H1 (cell line): ENCODE data around the gene HLA-F. TPM values are rescaled to one million over a fixed set of nuclear protein-coding genes. Genes with fewer than 3 reads are reported as not detected.

Experiments
- CTCF ChIA-PET: fragments of 300-600 bp; sonication (Branson Sonifier 250); formaldehyde crosslinking; loops from one replicate; lab custom pipeline; 2021; ENCODE audit not compliant: partially characterized antibody; lab: Charles Lee
- POLR2A ChIA-PET: fragments of 300-600 bp; sonication (Branson Sonifier 250); formaldehyde crosslinking; loops from one replicate; lab custom pipeline; 2021; ENCODE audit warnings: inconsistent platforms; ENCODE audit not compliant: partially characterized antibody; lab: Charles Lee
- DNase-seq, 2 experiments: peaks; one replicate each; pipeline versions ENCODE4 v3.0.0 to v3.0.0-alpha.2; 2010 to 2022; ENCODE audit warnings: low spot score in 2 of 2, low read depth in 1 of 2, mixed read lengths in 1 of 2
- FAIRE-seq: peaks from 2 replicates; lab custom pipeline; 2011; peaks lifted over from hg19 to GRCh38; lab: Jason Lieb, UNC
- H2AFZ ChIP-seq: 2 replicates; pipeline ENCODE4 v1.8.1; 2012; ENCODE audit warnings: low read length, inconsistent platforms
- H2AK5ac ChIP-seq: 2 replicates; pipeline ENCODE4 v1.6.1; 2013; ENCODE audit warnings: low read depth, low read length
- H2BK120ac ChIP-seq: replicated peaks from 2 replicates; pipeline ENCODE3; 2013; ENCODE audit warnings: low read depth, low read length, inconsistent platforms
- H2BK12ac ChIP-seq: 2 replicates; pipeline ENCODE4 v1.6.1; 2013; ENCODE audit warnings: low read depth, low read length
- H2BK15ac ChIP-seq: 2 replicates; pipeline ENCODE4 v1.6.1; 2013; ENCODE audit warnings: low read length
- H2BK20ac ChIP-seq: 2 replicates; pipeline ENCODE4 v1.6.1; 2013; ENCODE audit warnings: low read length
- H2BK5ac ChIP-seq: 2 replicates; pipeline ENCODE4 v1.6.1; 2013; ENCODE audit warnings: low read depth, low read length
- H3K14ac ChIP-seq: 2 replicates; pipeline ENCODE4 v1.6.1; 2013; ENCODE audit warnings: inconsistent platforms; ENCODE audit not compliant: insufficient read length
- H3K18ac ChIP-seq: 2 replicates; pipeline ENCODE4 v1.6.1; 2013; ENCODE audit warnings: low read length; ENCODE audit errors: extremely low read depth
- H3K23ac ChIP-seq: 2 replicates; pipeline ENCODE4 v1.6.1; 2013; ENCODE audit warnings: inconsistent platforms; ENCODE audit not compliant: insufficient read length
- H3K23me2 ChIP-seq: 2 replicates; pipeline ENCODE4 v1.6.1; 2013; ENCODE audit warnings: low read depth, low read length
- H3K27ac ChIP-seq: 2 replicates; pipeline ENCODE4 v1.6.1; 2011; ENCODE audit warnings: low read depth, low read length, inconsistent platforms
- H3K27me3 ChIP-seq, 4 experiments: replicated peaks in 1 of 4; 1 replicate in 1 of 4; 2 replicates in 3 of 4; pipeline versions ENCODE4 v1.6.1 to v1.8.1; 2011 to 2013; ENCODE audit warnings: low read length in 3 of 4, mild to moderate bottlenecking in 3 of 4, inconsistent platforms in 2 of 4, mixed read lengths in 2 of 4, moderate library complexity in 1 of 4; ENCODE audit not compliant: control insufficient read depth in 3 of 4, insufficient read depth in 3 of 4; ENCODE audit errors: extremely low read depth in 1 of 4
- H3K36me3 ChIP-seq, 4 experiments: 2 replicates each; pipeline versions ENCODE4 v1.6.1 to v1.8.1; 2011 to 2013; ENCODE audit warnings: mild to moderate bottlenecking in 4 of 4, low read length in 3 of 4, moderate library complexity in 2 of 4, control low read depth in 1 of 4, inconsistent platforms in 1 of 4; ENCODE audit not compliant: insufficient read depth in 4 of 4, control insufficient read depth in 2 of 4
- H3K4ac ChIP-seq: replicated peaks from 2 replicates; pipeline ENCODE3; 2013; ENCODE audit warnings: low read length, low read depth, mixed read lengths, inconsistent platforms; ENCODE audit not compliant: insufficient read length
- H3K4me1 ChIP-seq, 4 experiments: replicated peaks in 1 of 4; 1 replicate in 1 of 4; 2 replicates in 3 of 4; pipeline versions ENCODE4 v1.6.1 to v1.8.1; 2011 to 2013; ENCODE audit warnings: low read length in 3 of 4, inconsistent platforms in 2 of 4, mixed read lengths in 1 of 4; ENCODE audit not compliant: insufficient read depth in 4 of 4, control insufficient read depth in 3 of 4
- H3K4me2 ChIP-seq, 2 experiments: 2 replicates each; pipeline versions ENCODE4 v1.6.1 to v1.8.1; 2011 to 2013; ENCODE audit warnings: low read depth in 2 of 2, low read length in 2 of 2, control low read depth in 1 of 2, inconsistent platforms in 1 of 2, mild to moderate bottlenecking in 1 of 2; ENCODE audit not compliant: insufficient read depth in 1 of 2
- H3K4me3 ChIP-seq, 4 experiments: fragments of 200-600, 300-600 bp in 1 of 4; sonication (generic), shearing (Covaris generic), sonication (Bioruptor Twin) in 1 of 4; 2 replicates each; pipeline versions ENCODE4 v1.5.1 to v1.8.1; 2011 to 2016; ENCODE audit warnings: low read length in 4 of 4, low read depth in 3 of 4, control low read depth in 2 of 4, inconsistent platforms in 2 of 4, mild to moderate bottlenecking in 2 of 4, mixed read lengths in 1 of 4, moderate library complexity in 1 of 4; ENCODE audit not compliant: insufficient read depth in 2 of 4; ENCODE audit errors: extremely low read depth in 1 of 4
- H3K56ac ChIP-seq: replicated peaks from 2 replicates; pipeline ENCODE3; 2013; ENCODE audit warnings: low read depth, mild to moderate bottlenecking, mixed read lengths, low read length, inconsistent platforms; ENCODE audit not compliant: insufficient read length
- H3K79me1 ChIP-seq: 2 replicates; pipeline ENCODE4 v1.6.1; 2013; ENCODE audit warnings: low read depth, low read length, control low read depth
- H3K79me2 ChIP-seq, 2 experiments: 2 replicates each; pipeline versions ENCODE4 v1.6.1 to v1.8.1; 2012 to 2013; ENCODE audit warnings: low read length in 2 of 2, mild to moderate bottlenecking in 2 of 2, inconsistent platforms in 1 of 2; ENCODE audit not compliant: insufficient read depth in 2 of 2, control insufficient read depth in 1 of 2
- H3K9ac ChIP-seq, 4 experiments: replicated peaks in 1 of 4; 1 replicate in 1 of 4; 2 replicates in 3 of 4; pipeline versions ENCODE4 v1.6.1 to v1.8.1; 2011 to 2013; ENCODE audit warnings: low read depth in 3 of 4, low read length in 3 of 4, control low read depth in 2 of 4, mild to moderate bottlenecking in 2 of 4, moderate library complexity in 2 of 4, inconsistent platforms in 1 of 4; ENCODE audit errors: extremely low read depth in 1 of 4
- H3K9me3 ChIP-seq, 2 experiments: 2 replicates each; pipeline versions ENCODE4 v1.6.1 to v1.8.1; 2012 to 2013; ENCODE audit warnings: mild to moderate bottlenecking in 2 of 2, moderate library complexity in 2 of 2, control low read depth in 1 of 2, inconsistent platforms in 1 of 2, low read depth in 1 of 2, low read length in 1 of 2, mixed read lengths in 1 of 2; ENCODE audit not compliant: insufficient read depth in 2 of 2
- H4K20me1 ChIP-seq, 2 experiments: replicated peaks in 1 of 2; 2 replicates each; pipeline versions ENCODE3 to v1.8.1; 2011 to 2013; ENCODE audit warnings: inconsistent platforms in 2 of 2, low read length in 2 of 2, mild to moderate bottlenecking in 1 of 2; ENCODE audit not compliant: insufficient read depth in 2 of 2, control insufficient read depth in 1 of 2
- H4K5ac ChIP-seq: 2 replicates; pipeline ENCODE4 v1.6.1; 2013; ENCODE audit warnings: low read length, low read depth, mixed read lengths, inconsistent platforms; ENCODE audit not compliant: insufficient read length
- H4K8ac ChIP-seq: 2 replicates; pipeline ENCODE4 v1.8.0; 2013; ENCODE audit warnings: mild to moderate bottlenecking, moderate library complexity, low read length, inconsistent platforms; ENCODE audit not compliant: insufficient read depth; ENCODE audit errors: extremely low read depth
- H4K91ac ChIP-seq: replicated peaks from 2 replicates; pipeline ENCODE3; 2013; ENCODE audit warnings: low read length, mixed read lengths, inconsistent platforms; ENCODE audit not compliant: insufficient read length
- CBX5 ChIP-seq: fragments of 300-800, 300-1000 bp; sonication (generic); IDR thresholded peaks from 2 replicates; pipeline ENCODE4 v1.7.1; 2016; ENCODE audit warnings: antibody characterized with exemption, low read length, low read depth
- CBX8 ChIP-seq: fragments of 300-800, 300-1000 bp; sonication (generic); IDR thresholded peaks from 2 replicates; pipeline ENCODE4 v1.7.1; 2016; ENCODE audit warnings: low read depth, low read length, borderline replicate concordance
- EP300 ChIP-seq, 2 experiments: IDR thresholded peaks; 1 replicate in 1 of 2; 2 replicates in 1 of 2; pipeline ENCODE4 v1.6.1; 2011 to 2012; ENCODE audit warnings: low read depth in 2 of 2, low read length in 2 of 2, mild to moderate bottlenecking in 2 of 2, borderline replicate concordance in 1 of 2, inconsistent platforms in 1 of 2, moderate library complexity in 1 of 2
- POLR2A ChIP-seq, 2 experiments: IDR thresholded peaks; 1 replicate in 1 of 2; 2 replicates in 1 of 2; pipeline ENCODE4 v1.6.1; 2011; ENCODE audit warnings: low read depth in 2 of 2, low read length in 2 of 2, mild to moderate bottlenecking in 2 of 2; ENCODE audit errors: control extremely low read depth in 1 of 2
- RBBP5 ChIP-seq: IDR thresholded peaks from 2 replicates; pipeline ENCODE4 v1.7.1; 2012; ENCODE audit warnings: low read depth, mild to moderate bottlenecking, inconsistent platforms, low read length, moderate library complexity, borderline replicate concordance
- ZNF274 ChIP-seq: IDR thresholded peaks from 2 replicates; pipeline ENCODE4 v1.7.0; 2012; ENCODE audit warnings: low read length, borderline replicate concordance; ENCODE audit errors: extremely low read depth
- WGBS, 2 experiments: shearing (Covaris generic) in 1 of 2; methylation state at CpG; one replicate each; pipeline versions ENCODE4 v1.1.6 to v1.1.7; 2013 to 2015; ENCODE audit warnings: low lambda C conversion rate in 2 of 2, mixed read lengths in 2 of 2, inconsistent platforms in 1 of 2, low coverage in 1 of 2, missing lambda C conversion rate in 1 of 2; ENCODE audit not compliant: insufficient replicate concordance in 2 of 2, insufficient coverage in 1 of 2, insufficient read length in 1 of 2; ENCODE audit errors: extremely low coverage in 1 of 2, missing lambda C conversion rate in 1 of 2; 5-methylcytosine and 5-hydroxymethylcytosine counted together
- polyA plus RNA-seq, 7 experiments: library from polyadenylated mRNA; depleted of rRNA in 3 of 7; stranded (reverse) in 5 of 7; unstranded in 2 of 7; fragments of >200 nt in 5 of 7; fragments of 200-250 nt in 2 of 7; gene quantifications; 1 replicate in 5 of 7; 2 replicates in 1 of 7; 4 replicates in 1 of 7; pipeline versions ENCODE4 v1.2.1 to v1.2.3, GENCODE V29; 2011 to 2013; ENCODE audit warnings: missing spikeins in 2 of 7, mixed read lengths in 2 of 7
- total RNA-seq: library from RNA; stranded (reverse); fragmentation: NEBNext Ultra II Directional; extraction: Animal tissue kit (Norgen Biotek cat#: 25700); gene quantifications from 2 replicates; pipeline ENCODE4 v1.2.1, GENCODE V29; 2021
- TF ChIP-seq, protein P1 (sequence below): IDR thresholded peaks from 2 replicates; pipeline ENCODE4 v1.6.1; 2012; ENCODE audit warnings: low read length, inconsistent platforms
- TF ChIP-seq, protein P2 (sequence below): IDR thresholded peaks from 2 replicates; pipeline ENCODE4 v1.6.1; 2012; ENCODE audit warnings: inconsistent platforms

HLA-F gene
- total and polyA plus RNA-seq, 2 of the 8 experiments (the other 6 are each of a cell fraction or from before 2014, with no cell fraction given), result 9.6 to 11.7 TPM

DNA sequence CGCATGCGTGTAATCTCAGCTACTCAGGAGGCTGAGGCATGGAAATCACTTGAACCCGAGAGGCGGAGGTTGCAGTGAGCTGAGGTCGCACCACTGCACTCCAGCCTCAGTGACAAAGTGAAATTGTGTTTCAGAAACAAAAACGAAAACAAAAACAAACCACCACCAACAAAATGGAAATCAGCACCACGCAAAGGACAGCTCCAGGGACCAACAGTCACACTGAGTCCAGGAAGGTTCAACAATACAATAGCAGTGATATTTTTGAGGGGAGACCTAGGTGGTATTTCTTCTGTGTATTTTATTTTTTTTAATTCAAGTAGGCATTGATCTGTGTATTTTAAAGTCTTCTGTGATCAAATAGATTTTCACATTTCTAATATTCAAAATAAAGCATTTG is 9.8 kb downstream of the HLA-F start:
- Histone ChIP-seq H4K5ac (no peak overlapping the region), H3K79me2 (no peaks in the 10 kb centered on the region), H3K23me2 (no peaks in the 10 kb centered on the region), H3K56ac (no peak overlapping the region), H2AFZ (no peak overlapping the region), H4K8ac (no peak overlapping the region), H2BK20ac (no peak overlapping the region), H3K9me3 (no peaks in the 10 kb centered on the region), H3K9ac (no peak overlapping the region), H3K36me3 (no peaks in the 10 kb centered on the region), H2BK5ac (no peak overlapping the region), H3K4me1 (no peaks in the 10 kb centered on the region), H3K14ac (no peak overlapping the region), H2BK12ac (no peak overlapping the region), H3K27ac (no peak overlapping the region), H3K18ac (no peak overlapping the region), H2BK120ac (no peak overlapping the region), H3K23ac (no peak overlapping the region), H2AK5ac (no peak overlapping the region), H3K79me1 (no peaks in the 10 kb centered on the region), H3K4ac (no peak overlapping the region), H4K20me1 (peaks cover 0 to 3% of the 10 kb centered on the region in 2 experiments), H4K91ac (no peak overlapping the region), H3K4me3 (no peak overlapping the region), H3K27me3 (peaks cover 0 to 2% (median 0%) of the 10 kb centered on the region in 4 experiments; a peak in 2 of 7 replicates), H2BK15ac (no peak overlapping the region), H3K4me2 (no peak overlapping the region)
- peak in 1 of 2 experiments; percentile 26 for DNase-seq
- ChIA-PET CTCF (interaction anchor here (1.0 to 7.1 kb wide), 8 partner anchors 18 to 122 kb away, joined by 3 to 100 read pairs (median 6); no protein-coding TSS in a partner anchor), POLR2A (interaction anchor here (0.6 kb wide), 1 partner anchor 136 kb away, joined by 3 read pairs; no protein-coding TSS in a partner anchor)
- 71% methylated on average over 7 of the region's 7 CpGs; no CpG with 5 or more reads in 1 of the 2 experiments for WGBS, 2 experiments
- no peak for FAIRE-seq
- TF ChIP-seq ZNF274, result no peak
- TF ChIP-seq RBBP5, result no peak
- TF ChIP-seq EP300 (IDR thresholded peaks at IDR 0.05; ENCODE audit: borderline replicate concordance in 1 of 2, low read depth in 2 of 2, low read length in 2 of 2), result no peak
- TF ChIP-seq CBX5, result no peak
- no peak for TF ChIP-seq CBX8
- TF ChIP-seq, protein P1, sequence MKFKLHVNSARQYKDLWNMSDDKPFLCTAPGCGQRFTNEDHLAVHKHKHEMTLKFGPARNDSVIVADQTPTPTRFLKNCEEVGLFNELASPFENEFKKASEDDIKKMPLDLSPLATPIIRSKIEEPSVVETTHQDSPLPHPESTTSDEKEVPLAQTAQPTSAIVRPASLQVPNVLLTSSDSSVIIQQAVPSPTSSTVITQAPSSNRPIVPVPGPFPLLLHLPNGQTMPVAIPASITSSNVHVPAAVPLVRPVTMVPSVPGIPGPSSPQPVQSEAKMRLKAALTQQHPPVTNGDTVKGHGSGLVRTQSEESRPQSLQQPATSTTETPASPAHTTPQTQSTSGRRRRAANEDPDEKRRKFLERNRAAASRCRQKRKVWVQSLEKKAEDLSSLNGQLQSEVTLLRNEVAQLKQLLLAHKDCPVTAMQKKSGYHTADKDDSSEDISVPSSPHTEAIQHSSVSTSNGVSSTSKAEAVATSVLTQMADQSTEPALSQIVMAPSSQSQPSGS, result no peak
- TF ChIP-seq, protein P2, sequence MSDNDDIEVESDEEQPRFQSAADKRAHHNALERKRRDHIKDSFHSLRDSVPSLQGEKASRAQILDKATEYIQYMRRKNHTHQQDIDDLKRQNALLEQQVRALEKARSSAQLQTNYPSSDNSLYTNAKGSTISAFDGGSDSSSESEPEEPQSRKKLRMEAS, result no peak
- no peak for TF ChIP-seq POLR2A (IDR thresholded peaks at IDR 0.05; ENCODE audit: control extremely low read depth in 1 of 2, low read depth in 2 of 2, low read length in 2 of 2)
